HG03159 (cell line): ENCODE data around the gene RCCD1.

ENCODE experiments used
- ATAC-seq: cut with Tn5 transposase; IDR thresholded peaks from one replicate; pipeline ENCODE4 v1.9.1; 2021; ENCODE audit warnings: mild to moderate bottlenecking, moderate library complexity; ENCODE audit not compliant: unreplicated experiment

RCCD1 gene

DNA sequence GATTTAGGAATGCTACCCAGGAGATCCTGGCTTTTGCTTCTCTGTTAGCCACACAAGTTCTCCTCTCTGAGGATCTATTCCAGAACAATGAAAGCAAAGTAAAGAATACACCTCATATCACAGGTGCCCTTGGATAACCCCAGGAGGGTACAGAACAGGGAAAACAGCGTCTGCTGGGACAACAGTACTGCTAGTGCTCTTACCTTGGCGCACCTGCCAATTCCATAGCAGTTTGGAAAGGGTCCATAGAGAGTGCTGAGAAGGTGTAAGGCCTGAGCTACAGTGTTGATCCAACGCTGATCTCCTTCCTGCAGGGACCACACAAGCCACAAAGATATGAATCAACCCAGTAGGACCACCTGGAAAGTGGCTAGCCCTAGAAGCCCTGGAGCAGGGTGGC, 52.6 kb downstream of the RCCD1 start:
- ATAC-seq: no peak
